KOPT-K1 (cell line): ENCODE data around the gene COL15A1.

ENCODE experiments used
- H3K27ac ChIP-seq: fragments of 200-600 bp; sonication (generic); 2 replicates; pipeline ENCODE4 v1.5.1; 2016; ENCODE audit warnings: antibody characterized with exemption, mild to moderate bottlenecking, low read depth, low read length; ENCODE audit not compliant: poor library complexity, severe bottlenecking
- H3K36me3 ChIP-seq: fragments of 200-600 bp; sonication (generic); 2 replicates; pipeline ENCODE4 v1.5.1; 2017; ENCODE audit warnings: antibody characterized with exemption, mild to moderate bottlenecking, low read length, moderate library complexity; ENCODE audit not compliant: insufficient read depth
- H3K9me3 ChIP-seq: fragments of 200-600 bp; sonication (generic); 2 replicates; pipeline ENCODE4 v1.5.1; 2017; ENCODE audit warnings: antibody characterized with exemption, low read length, mild to moderate bottlenecking; ENCODE audit not compliant: insufficient read depth, poor library complexity, severe bottlenecking

The COL15A1 gene

GRCh38 chr9:98980291-98980690 lies 36.6 kb downstream of the COL15A1 start:
- Histone ChIP-seq H3K27ac (no peak overlapping the region), H3K9me3 (no peaks in the 10 kb centered on the region), H3K36me3 (no peaks in the 10 kb centered on the region)

GRCh38 chr9:98983295-98984268 lies 39.9 kb downstream of the COL15A1 start:
- H3K36me3 ChIP-seq = no peaks in the 10 kb centered on the region
- H3K9me3 ChIP-seq = no peaks in the 10 kb centered on the region
- H3K27ac ChIP-seq = no peak overlapping the region

DNA sequence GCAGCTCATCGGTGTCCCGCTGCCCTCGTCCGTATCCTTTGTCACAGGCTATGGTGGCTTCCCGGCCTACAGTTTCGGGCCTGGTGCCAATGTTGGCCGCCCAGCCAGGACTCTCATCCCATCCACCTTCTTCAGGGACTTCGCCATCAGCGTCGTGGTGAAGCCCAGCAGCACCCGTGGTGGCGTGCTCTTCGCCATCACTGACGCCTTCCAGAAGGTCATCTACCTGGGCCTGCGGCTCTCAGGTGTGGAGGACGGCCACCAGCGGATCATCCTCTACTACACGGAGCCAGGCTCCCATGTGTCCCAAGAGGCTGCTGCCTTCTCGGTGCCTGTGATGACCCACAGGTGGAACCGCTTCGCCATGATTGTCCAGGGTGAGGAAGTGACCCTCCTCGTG lies 41.9 kb downstream of the COL15A1 start:
- Histone ChIP-seq H3K36me3 (no peaks in the 10 kb centered on the region), H3K9me3 (no peaks in the 10 kb centered on the region), H3K27ac (no peak overlapping the region)

GRCh38 chr9:98986866-98987651 lies 43.4 kb downstream of the COL15A1 start:
- Histone ChIP-seq H3K36me3 (no peaks in the 10 kb centered on the region), H3K9me3 (no peaks in the 10 kb centered on the region), H3K27ac (no peak overlapping the region)

DNA sequence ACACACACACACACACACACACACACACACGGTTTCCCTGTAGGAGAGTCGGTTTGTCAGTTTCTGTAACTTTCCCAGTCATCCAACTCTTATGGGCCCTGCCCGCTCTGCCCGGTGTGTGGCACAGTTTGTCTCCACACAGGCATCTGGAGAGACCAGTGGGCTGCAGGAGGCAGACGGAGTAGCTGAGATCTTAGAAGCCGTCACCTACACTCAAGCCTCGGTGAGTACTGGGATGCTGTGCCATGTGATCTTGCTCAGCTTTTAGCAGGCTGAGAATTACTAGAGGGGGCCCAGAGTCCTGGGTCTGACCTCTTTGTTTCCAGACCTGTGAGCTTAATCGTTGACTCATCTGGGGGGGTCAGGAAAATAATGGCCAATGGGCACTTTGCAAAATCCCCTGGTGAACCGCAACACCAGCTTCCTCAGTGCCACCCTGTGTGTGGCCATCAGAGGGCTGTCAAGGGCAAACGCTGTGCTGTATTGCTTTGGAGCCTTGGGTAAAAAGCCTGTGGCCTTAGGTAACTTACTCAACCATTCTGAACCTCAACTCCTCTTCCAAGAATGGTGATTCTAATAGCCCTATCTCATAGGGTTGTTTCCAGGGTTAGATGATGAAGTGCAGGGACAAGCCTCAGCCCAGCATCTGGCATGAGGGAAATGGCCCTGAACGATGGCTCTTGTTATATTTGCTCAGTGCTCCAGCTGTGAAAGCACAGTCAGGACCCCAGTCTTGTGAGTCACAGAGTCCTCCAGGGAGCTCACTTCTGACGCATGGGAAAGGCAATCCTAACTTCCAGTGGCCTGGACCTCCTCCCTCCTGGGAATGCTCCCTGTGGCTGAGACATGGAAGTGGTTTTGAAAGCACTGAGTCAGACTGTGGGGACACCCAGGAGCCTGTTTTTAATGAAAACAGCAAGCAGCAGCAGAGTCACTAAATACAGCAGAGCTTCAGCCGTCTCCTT lies 45.6 kb downstream of the COL15A1 start:
- Histone ChIP-seq H3K9me3 (no peaks in the 10 kb centered on the region), H3K36me3 (no peaks in the 10 kb centered on the region), H3K27ac (no peak overlapping the region)

- H3K27ac ChIP-seq = no peak overlapping the region
- no peaks in the 10 kb centered on the region for H3K9me3 ChIP-seq
Observed at GRCh38 chr9:98990181-98990870, 46.6 kb downstream of the COL15A1 start.

GRCh38 chr9:98992107-98992884 lies 48.6 kb downstream of the COL15A1 start:
- Histone ChIP-seq H3K36me3 (no peaks in the 10 kb centered on the region), H3K27ac (no peak overlapping the region), H3K9me3 (no peaks in the 10 kb centered on the region)

More at GRCh38 chr9:98990181-98990870, 46.6 kb downstream of the COL15A1 start:
- H3K36me3 ChIP-seq = no peaks in the 10 kb centered on the region

DNA sequence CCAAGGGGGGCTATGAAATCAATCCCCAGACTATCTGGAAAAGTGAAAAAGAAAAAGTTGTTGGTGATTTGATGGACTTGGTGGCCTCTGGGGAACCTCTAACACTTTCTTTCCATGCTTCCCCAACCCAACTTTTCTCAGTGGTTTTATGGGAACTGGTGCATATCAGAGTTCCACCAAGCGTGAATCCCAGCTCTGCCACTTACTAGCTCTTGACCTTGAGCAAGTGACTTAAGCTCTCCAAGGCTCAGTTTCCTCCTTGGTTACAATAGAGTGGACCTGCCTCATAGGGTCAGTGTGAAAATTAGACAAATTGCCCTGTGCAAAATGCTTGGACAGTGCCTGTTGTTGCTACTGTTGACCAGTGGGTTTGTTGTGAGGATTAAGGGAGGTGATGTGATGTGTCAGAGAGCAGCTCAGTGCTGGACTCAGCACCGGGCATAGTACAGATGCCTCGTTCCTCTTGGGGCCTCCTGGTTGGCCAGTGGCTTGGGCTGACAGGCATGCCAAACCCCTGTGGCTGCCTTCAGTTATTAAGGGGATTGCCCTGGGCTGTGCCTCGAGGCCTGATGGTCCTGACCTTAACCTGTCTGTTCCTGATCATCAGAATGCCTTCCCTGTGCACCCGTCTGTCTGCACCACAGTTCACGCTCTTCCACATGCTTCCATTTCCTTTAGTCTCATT lies 49.3 kb downstream of the COL15A1 start:
- Histone ChIP-seq H3K9me3 (no peaks in the 10 kb centered on the region), H3K27ac (no peak overlapping the region), H3K36me3 (no peaks in the 10 kb centered on the region)

DNA sequence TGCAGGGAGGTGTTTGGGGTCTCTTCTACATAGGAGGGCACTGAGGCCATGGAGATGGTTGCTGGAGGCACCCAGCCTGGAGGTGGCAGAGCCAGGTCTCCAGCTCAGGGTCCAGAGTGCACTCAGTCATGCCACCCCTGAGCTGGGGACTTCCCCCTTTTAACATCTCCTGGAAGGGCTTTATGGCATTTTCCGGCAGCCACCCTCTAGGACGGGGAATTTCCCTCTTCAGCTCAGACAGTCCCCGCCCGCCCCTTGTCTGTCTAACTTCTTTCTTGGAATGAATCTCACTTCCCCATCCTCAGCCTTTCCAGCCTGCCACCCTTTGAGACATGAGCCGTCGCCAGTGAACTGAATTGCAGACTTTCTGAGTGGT lies 49.9 kb downstream of the COL15A1 start:
- Histone ChIP-seq H3K9me3 (no peaks in the 10 kb centered on the region), H3K36me3 (no peaks in the 10 kb centered on the region), H3K27ac (no peak overlapping the region)

- H3K27ac ChIP-seq = no peak overlapping the region
- H3K9me3 ChIP-seq = no peaks in the 10 kb centered on the region
- no peaks in the 10 kb centered on the region for H3K36me3 ChIP-seq
Observed at GRCh38 chr9:98994172-98995058, 50.7 kb downstream of the COL15A1 start.

DNA sequence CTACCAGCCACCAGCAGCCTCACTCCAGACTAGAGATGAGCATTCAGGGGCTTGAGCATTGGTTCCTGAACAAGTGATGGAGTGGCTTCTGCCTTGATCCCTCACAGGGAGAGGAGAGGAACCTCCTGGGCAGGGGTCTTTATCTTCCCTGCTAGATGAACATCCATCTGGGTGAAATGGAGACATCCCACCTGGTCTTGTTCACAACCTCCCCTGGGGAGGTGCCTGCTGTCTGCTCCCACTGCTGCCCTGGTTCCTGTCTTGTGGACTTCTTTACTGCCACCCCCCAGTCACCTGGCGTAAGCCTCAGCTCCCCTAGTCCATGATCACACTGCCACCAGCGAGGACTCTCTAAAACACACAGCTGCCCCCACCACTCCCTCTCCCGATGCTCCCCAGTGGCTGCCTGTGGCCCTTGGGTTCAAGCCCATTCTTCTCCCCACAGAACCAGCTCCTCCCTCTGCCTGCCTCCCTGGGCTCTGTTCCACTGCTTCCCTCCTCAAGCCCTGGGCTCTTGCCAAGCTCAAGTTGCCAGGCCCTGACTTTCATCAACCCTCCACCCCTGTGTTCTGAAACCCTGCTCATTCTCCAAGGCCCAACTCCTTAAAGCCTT lies 51.5 kb downstream of the COL15A1 start:
- Histone ChIP-seq H3K9me3 (no peaks in the 10 kb centered on the region), H3K27ac (no peak overlapping the region)

DNA sequence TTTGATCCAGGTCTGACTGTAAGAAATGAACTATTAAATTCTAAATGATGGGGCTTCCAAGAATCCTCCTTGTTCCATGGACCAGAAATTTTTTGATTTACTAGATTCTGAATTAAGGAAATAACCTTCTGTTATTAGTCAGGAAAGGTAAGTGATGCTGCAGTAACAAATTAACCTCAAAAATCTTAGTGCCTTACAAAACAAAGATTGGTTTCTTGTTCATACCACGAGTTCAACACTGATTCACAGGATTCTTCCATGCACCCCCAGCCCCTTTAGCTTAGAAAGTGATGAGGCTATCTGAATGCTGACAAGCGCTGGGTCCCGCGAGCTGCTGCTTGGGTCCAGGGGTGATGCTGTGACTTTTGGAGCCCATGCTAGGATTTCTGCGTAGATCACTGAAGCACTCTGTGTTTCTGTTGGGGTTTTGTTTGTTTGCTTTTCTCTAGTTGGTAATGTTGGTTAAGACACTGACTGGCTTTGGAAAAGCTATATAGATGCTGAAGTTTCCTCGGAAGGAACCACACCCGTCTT lies 52.3 kb downstream of the COL15A1 start:
- Histone ChIP-seq H3K9me3 (no peaks in the 10 kb centered on the region), H3K27ac (no peak overlapping the region), H3K36me3 (no peaks in the 10 kb centered on the region)

More for the DNA sequence above, 51.5 kb downstream of the COL15A1 start:
- H3K36me3 ChIP-seq = no peaks in the 10 kb centered on the region
